ENCODE data around the gene WDR37.

WDR37 gene

DNA sequence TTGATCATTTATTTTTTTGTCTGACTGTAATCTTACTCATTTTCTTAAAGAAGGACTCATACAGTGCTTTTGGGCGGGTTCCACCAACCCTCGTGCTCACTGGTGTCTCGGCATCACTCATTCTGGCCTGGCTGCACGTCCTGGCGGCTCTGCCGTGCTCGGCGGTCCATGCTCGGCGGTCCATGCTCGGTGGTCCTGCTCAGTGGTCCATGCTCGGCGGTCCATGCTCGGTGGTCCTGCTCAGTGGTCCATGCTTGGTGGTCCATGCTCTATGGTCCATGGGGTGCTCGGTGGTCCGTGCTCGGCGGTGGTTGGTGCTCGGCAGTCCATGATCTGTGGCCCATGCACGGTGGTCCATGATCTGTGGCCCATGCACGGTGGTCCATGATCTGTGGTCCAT, 72.5 kb downstream of the WDR37 start:
- DNase-seq (ENCODE audit: low spot score) = no peak

DNA sequence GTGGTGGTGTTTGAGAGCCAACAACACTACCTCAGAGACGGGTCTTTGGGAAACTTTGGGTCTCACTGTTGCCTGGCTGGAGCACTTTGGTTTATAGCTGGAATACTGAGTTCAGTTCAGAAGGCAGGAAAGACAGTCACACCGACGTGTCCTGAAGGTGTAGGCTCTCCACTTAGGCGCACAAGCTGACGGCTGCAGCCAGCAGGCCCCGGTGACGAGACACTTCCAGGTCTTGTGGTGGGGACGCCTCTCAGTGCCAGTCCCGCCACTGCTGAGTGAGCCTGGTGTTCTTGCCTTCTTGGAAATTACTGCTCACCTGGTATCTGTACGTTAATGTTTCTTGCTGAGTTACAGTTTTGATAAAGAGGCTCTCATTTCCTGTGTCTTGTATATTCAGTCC, 74.0 kb downstream of the WDR37 start:
- no peak for DNase-seq (ENCODE audit: low spot score)

DNA sequence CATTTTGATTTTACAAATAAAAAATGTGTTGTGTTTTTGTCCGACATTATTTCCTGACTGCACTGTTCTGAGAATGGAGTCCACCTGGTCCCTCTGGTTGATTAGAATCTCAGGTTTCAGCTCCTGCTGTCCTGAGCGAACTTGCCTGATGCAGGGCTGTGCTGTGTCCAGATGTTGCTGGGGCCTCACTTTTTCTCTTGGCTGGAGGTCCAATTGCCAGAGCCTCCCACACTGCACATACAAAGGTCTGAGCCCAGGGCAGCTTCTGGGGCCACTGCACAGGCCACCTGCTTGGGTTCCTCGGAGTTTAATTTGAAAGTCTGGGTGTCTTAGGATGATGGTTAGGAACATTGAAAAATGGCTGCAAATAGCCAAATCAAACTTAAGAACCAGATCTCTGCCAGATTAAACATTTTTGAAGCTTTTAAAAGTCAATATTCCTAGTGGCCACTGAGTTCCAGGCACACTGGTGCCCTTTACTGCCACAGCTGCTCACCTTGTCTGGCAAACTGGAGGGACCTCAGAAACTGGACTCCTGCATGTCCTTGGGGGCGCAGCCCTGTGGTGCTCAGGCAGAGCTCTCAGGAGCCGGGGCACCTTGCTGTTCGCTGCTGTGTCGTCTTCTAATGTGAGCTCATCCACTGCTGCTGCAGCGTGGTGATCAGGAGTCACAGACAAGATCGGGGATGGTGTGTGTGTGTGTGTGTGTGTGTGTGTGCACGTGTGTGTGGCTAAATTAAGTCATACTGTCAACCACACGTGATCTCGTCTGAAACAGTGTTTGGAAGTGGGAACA, 75.0 kb downstream of the WDR37 start:
- no peak for DNase-seq (ENCODE audit: low spot score)

DNA sequence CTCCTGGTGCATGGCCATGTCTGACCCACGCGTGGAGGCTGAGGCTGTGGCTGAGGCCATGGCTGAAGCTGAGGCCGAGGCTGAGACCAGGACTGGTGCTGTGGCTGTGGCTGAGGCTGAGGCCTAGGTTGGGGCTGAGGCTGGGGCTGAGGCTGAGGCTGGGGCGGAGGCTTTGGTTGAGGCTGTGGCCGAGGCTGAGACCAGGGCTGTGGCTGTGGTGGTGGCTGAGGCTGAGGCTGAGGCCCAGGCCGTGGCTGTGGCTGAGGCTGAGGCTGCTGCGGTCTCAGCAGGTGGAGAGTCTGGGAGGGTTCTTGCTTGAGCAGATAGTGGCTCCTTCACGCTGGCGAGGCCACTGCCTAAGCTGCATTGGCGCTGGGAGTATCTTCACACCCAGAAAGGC, 76.4 kb downstream of the WDR37 start:
- no peak for DNase-seq (ENCODE audit: low spot score)

DNA sequence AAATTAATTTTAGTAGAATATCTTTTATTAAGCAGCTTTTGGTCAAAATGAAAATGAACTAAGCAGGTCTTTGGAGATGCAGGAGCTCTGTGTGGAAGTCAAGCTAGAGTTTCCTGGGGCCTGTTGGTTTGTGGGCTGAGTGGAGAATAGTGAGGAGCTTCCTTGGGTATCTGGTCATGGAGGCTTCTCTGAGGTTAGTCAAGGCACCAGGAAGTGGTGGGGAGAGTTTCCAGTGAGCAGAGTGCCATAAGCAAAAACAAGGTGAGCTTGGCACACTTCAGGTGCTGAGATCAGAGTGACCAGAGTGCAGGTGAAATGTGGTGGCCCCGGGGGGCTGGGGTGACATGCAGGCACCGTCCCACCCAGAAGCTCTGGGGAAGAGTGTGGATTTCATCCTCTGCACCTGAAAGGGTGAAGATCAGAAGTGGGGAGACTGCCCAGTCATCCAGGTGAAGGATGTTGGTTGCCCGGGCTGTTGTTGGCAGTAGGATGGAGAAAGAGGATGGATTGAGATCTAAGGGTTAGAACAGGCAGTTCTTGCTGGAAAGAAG, 77.4 kb downstream of the WDR37 start:
- DNase-seq (ENCODE audit: low spot score) = peak; percentile 42

DNA sequence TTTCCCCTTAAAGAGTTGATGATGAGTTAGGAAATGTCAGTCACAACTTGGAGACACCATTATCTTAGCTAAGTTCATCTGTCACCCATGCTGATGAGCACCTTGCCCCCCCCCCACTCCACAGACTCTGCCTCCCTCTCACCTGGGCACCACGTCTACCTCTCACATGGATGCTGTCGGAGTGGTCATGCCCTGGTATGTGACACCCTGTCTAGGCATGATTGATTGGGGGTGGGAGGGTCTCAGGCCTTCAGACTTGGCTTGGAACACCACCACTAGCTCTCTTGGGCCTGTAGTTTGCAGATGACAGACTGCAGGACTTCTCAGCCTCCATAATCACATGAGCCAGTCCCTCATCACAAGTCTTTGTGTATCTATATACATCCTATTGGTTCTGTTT, 78.0 kb downstream of the WDR37 start:
- peak; percentile 23 for DNase-seq (ENCODE audit: low spot score)

DNA sequence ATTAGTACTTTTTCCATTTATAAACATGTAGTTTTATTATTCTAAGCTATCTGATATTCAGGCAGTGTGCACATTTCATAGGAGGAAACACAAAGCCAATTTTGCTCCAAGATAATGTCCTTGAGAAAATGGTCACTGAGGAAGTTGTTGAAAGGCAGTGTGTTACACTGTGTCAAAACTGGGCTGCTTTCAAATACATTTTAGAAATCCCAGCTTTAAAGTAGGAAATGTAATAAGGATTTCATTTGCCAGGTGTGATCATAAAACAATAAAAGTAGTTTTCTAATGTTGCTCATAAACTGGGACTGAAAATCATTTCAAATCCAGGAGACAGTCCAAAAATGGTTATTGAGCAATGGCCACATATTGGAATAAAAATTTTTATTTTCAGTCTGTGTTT, 80.1 kb downstream of the WDR37 start:
- no peak for DNase-seq (ENCODE audit: low spot score)

DNA sequence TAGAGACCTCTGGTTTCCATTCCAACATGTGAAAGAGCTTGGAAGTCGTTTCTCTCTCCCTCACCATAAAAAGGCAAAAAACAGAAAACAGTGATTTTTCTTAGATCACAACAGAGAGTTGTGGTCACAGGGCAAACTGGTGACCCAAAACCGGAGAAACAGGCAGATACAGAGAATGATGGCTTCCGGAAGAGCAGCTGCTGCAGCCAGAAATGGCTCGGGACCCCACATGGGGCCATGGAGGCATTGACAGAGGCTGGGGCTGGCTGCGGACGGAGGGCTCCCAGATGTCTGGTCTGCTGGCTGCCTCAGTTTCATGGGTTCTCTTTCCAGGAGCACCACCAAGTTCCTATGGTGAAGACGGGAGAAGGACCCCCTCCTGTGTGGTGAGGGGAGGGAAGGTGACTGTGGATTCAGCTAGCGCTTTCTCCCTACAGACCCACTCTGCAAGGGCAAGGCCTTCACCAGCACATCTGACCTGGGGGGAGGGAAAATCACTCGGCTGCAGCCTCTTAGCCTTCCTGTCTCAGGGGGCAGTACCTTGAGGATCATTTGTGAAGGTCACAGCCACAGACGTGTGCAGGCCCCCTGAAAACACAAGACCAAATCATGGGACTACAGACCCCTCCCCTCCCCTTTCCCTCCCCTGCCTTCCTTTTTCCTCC, 81.4 kb downstream of the WDR37 start:
- peak; percentile 34 for DNase-seq (ENCODE audit: low spot score)

DNA sequence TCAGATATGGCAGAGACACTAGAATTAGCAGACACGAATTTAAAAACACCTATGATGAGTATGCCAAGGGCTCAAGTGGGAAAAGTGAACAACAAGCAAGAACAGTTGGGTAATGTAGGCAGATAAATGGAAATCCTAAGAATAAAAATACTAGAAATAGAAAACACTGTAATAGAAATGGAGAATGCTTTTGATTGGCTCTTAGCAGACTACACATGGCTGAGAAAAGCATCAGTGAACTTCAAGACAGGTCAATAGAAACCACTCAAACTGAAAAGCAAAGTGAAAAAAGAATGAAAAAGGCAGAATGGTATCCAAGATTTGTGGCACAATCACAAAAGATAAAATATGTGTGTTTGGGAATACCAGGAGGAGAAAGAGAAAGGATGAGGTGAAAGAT, 82.3 kb downstream of the WDR37 start:
- DNase-seq (ENCODE audit: low spot score) = no peak

DNA sequence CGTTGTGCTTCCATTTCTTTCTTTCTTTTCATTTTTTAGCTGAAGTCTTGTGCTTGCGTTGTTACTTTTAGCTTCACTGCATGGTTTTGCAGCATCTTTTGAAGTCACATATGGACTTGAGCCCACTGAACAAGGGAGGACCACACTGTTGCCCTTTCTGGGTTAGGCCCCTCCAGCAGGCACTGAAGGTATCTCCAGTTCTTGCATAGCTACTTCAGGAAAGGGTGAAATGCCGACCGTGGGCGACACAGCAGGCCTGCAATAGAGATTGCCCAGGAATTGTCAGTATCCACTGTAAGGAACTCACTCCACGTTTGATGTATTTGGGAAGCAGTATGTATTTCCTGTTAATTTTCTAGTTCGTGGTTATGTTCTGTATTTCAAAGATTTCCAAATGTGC, 85.1 kb downstream of the WDR37 start:
- DNase-seq (ENCODE audit: low spot score) = peak; percentile 4

DNA sequence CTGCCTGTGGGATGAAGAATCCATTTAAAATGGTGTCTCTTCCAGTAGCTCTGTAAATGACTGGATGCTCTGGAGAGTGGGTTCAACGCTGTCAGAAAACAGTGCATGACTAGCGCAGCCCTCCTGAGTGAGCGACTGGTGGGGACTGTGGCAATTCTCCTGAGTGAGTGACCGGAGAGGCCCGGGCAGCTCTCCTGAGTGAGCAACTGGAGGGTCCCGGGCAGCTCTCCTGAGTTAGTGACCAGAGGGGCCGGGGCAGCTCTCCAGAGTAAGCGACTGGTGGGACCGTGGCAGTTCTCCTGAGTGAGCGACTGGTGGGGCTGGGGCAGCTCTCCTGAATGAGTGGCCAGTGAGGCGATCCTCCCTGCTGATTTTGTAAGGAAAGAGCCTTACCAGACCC, 85.5 kb downstream of the WDR37 start:
- no peak for DNase-seq (ENCODE audit: low spot score)

DNA sequence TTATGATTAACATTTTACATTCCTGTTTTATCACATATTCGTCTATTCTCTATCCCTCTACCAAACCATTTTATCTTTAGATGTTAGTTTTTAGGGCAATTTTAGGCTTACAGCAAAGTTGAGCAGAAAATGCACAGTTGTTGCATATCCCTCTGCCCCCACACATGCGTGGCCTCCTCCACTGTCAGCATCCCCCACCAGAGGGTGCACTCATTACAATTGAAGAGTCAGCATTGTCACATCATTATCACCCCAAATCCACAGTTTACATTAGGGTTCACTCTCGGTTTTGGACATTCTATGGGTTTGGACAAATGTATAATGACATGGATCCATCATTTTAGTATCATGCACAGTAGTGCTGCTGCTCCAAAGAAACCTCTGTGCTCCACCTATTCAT, 86.4 kb downstream of the WDR37 start:
- no peak for DNase-seq (ENCODE audit: low spot score)

DNA sequence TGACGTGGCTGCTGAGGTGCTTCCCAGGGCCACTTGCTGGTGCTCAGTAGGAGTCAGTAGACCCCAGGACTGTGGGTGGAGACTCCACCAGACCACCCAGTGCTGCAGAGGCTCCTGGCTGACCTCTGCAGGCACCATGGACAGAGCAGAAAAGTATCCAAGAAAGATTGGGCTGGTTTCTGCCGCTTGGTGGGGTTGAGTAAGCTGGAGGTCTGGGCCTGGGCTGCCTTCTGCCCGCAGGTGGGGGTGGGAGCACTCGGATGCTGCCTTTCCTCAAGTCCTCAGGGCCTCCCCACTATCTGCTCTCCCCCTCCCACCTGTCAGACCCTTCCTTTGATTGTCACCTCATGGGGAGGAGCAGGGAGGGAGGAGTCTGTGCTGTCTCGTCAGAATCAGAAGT, 91.6 kb downstream of the WDR37 start:
- peak; percentile 23 for DNase-seq (ENCODE audit: low spot score)

DNA sequence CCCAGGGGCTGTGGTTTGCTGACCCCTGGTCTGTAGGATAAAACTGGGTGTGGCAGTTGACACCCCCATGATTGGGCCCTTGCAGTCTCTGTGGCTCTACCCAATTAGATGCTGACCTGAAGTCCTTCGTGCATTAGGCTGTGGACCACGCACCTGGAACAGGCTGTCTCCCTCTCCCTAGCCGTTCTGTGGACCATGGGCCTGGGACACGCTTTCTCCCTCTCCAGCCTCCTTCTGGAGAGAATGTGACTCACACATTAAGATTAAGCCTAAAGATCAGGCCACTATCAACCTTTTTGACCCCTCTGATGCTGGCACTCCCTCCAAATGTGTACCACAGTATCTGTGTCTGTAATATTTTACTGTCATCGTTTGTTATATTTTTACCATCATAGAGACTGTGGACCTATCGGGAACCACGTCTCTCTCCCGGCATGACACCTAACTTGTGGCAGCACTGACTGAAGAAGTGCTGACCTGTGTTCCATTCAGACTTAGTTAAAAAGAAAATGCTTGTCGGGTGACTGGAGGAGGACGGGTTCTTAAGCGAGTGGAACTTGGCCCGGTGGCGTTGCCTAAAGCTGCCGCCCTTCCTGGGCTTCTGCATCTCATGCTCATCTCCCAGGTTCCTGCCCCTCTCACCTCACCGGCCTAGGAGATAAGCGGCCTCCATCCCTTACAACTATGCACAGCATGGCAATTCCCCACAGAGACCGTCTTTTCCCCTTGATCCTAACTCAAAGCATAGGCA, 92.8 kb downstream of the WDR37 start:
- peak; percentile 53 for DNase-seq (ENCODE audit: low spot score)

DNA sequence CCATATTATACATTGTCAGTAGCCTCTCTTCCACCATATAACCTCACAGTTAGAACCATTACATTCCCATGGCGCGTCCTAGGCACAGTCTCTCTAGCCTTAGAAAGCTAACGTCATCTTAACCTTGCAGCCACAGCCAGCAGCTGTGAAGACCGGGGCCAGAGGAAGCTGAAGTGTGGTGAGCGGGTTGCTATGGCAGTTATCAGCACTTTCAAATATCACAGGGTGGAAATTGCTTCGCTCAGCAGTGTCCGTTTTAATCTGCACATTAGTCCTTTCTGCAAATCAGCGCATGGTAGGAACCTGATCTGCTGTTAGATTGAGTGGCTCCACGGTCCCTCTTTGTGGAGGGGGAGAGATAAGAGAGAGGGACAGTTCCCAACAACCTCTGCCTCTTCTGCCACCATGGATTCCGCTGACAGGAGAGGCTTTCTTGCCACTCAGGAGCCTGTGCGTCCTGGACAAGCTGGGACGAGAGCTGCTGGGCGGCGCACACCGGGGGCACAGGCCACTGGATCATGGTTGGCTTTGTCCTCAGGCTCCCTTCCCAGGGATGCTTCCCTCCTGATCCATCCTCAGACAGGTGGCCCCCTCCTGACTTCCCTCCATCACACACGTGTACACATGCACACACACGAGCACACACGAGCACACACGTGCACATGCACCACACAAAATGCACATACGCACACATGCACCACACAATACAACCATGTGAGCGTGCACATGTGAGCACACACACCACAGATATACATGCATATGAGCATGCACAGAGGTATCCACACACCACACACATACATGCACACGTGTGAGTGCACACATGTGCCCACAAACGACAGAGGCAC, 93.8 kb downstream of the WDR37 start:
- peak; percentile 30 for DNase-seq (ENCODE audit: low spot score)

DNA sequence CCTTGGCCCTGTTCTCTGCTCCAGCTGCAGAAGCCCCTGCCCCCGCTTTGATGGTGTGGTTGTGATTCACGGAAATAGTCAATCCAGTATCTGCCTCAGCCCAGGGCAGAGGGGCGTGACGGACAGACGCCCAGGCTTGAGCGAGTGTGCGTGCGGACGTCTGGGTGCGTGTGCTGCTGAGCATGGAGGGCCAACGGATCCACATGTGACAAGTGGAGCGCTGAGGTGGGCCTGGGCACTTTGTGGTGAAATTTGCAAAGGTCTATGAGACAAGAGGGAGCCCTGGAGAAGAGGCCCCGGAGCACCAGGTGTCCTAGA, 94.4 kb downstream of the WDR37 start:
- peak; percentile 42 for DNase-seq (ENCODE audit: low spot score)

DNA sequence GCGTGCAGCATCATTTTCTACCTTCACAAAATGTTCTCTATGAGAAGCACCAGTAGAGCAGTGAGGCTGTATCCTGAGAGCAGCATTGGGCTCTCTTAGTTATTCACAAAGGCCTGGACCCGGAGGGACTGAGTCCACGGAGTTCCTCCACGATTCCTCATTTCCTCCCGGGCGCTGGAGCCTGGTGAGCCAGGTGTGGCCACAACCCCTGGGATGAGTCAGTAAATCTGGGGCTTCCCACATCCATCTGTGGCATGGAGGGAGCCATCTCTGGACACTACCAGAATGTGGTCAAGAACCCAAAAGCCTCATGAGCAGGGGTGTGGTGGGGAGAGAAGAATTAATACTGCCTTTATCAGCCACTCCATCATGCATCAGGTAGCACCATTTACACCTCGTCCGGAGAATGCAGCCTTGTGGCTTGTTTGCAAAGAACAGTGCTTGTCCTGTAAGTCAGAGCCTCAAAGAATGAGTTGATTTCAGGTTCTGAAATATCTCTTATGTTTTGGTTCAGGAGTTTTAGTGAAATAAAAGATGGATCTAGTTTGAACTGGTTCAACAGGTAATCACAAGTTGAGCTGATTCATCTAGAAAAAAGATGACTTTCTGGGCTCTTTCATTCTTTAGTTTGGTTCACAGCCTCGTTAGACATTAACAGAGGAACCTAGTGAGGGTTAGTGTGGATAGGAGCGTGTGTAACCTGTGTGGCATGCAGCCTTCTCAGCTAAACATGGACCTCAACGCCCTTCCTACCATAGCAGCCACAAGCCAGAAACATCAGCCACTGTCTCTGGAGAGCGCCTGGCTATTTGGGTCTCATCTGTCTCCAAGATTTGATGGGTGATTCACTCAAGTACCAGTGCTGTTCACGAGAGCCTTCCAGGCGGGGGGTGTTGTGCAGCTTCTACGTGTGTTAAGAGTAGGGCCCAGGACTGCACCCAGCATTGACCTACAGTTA, 95.2 kb downstream of the WDR37 start:
- peak; percentile 59 for DNase-seq (ENCODE audit: low spot score)

DNA sequence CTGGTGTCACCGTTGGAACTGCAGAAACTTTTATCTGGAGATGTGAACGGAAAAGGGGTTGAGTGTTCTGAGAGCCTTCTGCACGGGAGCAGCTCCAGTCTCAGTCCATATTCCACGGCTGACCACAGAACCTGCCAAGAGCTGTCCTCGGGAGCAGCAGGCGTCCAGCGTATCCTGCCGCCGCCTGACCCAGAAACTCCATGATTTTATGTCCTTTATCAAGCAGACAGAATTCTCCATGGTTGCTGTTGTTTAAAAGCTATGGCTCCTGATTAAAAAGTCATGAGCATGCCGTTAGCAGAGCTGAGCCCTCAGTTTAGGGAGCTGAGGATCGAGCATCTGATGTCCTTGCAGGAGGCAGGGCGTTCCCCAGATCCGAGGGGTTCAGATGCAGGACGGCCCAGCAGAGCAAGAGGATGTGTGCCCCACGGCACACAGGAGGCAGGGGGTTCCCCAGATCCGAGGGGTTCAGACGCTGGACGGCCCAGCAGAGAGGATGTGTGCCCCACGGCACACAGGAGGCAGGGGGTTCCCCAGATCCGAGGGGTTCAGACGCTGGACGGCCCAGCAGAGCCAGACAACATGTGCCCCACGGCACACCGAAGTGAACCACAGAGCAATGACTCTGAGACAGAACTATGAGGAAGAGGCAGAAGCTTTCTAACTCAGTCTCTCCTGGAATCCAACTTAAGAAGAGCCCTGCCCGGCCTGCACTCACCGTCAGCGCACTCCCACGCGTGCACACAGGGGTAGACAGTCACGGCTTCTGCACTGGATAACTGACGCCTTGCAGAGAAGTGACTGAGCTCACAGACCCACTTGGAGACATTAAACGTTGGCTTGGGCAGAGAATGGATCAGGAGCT, 96.4 kb downstream of the WDR37 start:
- peak; percentile 38 for DNase-seq (ENCODE audit: low spot score)

DNA sequence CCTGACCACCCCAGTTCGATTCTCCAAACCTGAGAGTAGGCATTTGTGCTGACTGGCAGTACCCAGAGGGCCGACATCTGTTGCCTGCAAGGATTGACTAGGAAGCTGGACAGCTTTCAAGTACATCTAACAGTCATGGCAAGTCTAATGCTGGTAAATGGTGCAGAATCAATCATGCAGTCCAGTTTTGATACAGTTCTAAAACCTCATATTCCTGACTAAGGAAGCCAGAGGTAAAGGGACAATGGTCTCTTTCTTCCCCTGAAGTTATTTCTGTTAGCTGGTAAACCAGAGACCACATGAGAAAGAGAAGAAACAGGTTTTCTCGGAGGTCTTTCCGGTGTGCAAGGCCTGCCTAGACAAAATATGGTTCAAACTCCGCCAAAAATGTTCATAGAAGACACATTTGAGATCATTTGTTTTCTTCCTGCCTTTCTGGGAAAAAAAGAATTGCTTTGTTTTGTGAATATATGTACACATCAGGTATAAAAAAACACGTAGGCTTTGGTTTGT, 97.1 kb downstream of the WDR37 start:
- DNase-seq (ENCODE audit: low spot score) = no peak

Data from left forelimb (tissue), 1 donor.